Activated T-helper 1 cell treated with anti-CD3 and anti-CD28 coated beads, Interleukin-2, amount 50 U/mL, for 16 hours (primary cell): ENCODE measurements around the gene TMEM203.
A peak's percentile ranks its signal among the peaks of the same experiment; 100 is the strongest.

Source experiments
- DNase-seq, 2 donors: peaks; one replicate each; pipeline ENCODE4 v3.0.0-alpha.2; 2020; ENCODE audit warnings: low read depth in 1 of 2, low spot score in 1 of 2

The TMEM203 gene

GRCh38 chr9:137230705-137231371 is 25.4 kb upstream of the TMEM203 start, which contains the start of gene SLC34A3:
TSS of gene SLC34A3 (plus strand) at chr9:137230901. CDS start at chr9:137231703, 802 bp downstream.
- DNase-seq: no peak

GRCh38 chr9:137229903-137230704 is 24.7 kb upstream of the TMEM203 start:
- DNase-seq: no peak

GRCh38 chr9:137228968-137229896 is 23.8 kb upstream of the TMEM203 start:
- DNase-seq: no peak

GRCh38 chr9:137228506-137228967 is 23.1 kb upstream of the TMEM203 start:
- DNase-seq: no peak

GRCh38 chr9:137227853-137228505 is 22.5 kb upstream of the TMEM203 start:
- DNase-seq: no peak

- peak; percentile 61 to 66 for DNase-seq
These were observed 21.8 kb upstream of the TMEM203 start, which contains the start of gene RNF224 for GRCh38 chr9:137227054-137227852. TSS of gene RNF224 (plus strand) at chr9:137227502. CDS start at chr9:137228336, 834 bp downstream.

GRCh38 chr9:137226338-137227053 is 21.0 kb upstream of the TMEM203 start:
- DNase-seq: no peak

GRCh38 chr9:137225699-137226331 is 20.4 kb upstream of the TMEM203 start:
- no peak for DNase-seq

GRCh38 chr9:137224830-137225694 is 19.6 kb upstream of the TMEM203 start, which contains the start of gene CYSRT1:
TSS of gene CYSRT1 (plus strand) at chr9:137225174. CDS start at chr9:137225622, 448 bp downstream.
- no peak for DNase-seq

GRCh38 chr9:137223078-137223970 is 17.9 kb upstream of the TMEM203 start:
- DNase-seq: peak; percentile 93 to 98

GRCh38 chr9:137222190-137223077 is 17.0 kb upstream of the TMEM203 start, which contains the start of gene RNF208:
TSS of gene RNF208 (minus strand) at chr9:137222240. CDS start at chr9:137221212, 1,028 bp downstream.
- no peak for DNase-seq

- no peak for DNase-seq
These were observed 16.2 kb upstream of the TMEM203 start for GRCh38 chr9:137221506-137222111.

- DNase-seq: no peak
These were observed 15.7 kb upstream of the TMEM203 start for GRCh38 chr9:137221095-137221505.

GRCh38 chr9:137220317-137221094 is 15.1 kb upstream of the TMEM203 start:
- no peak for DNase-seq
